ENCODE measurements around the gene NTSR1. TPM values are rescaled to one million over a fixed set of nuclear protein-coding genes. Genes with fewer than 3 reads are reported as not detected.
A peak's percentile ranks its signal among the peaks of the same experiment; 100 is the strongest.

The NTSR1 gene
- total and polyA plus RNA-seq, 5 donors from 2014 or later: 0.11 to 0.37 TPM; not detected in 3

DNA sequence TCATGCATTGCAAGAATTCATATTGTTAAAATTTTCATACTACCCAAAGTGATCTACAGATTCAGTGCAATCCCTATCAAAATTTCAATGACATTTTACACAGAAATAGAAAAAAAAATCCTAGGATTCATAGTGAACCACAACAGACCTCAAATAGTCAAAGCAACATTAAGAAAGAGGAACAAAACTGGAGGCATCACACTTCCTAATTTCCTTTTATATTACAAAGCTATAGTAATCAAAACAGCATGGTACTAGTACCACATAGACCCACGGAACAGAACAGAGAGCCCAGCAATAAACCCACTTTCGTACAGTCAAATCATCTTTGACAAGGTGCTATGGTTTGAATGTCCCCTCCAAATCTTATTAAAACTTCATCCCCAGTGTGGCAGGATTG is 39.7 kb downstream of the NTSR1 start:
- Mint-ChIP-seq H3K27ac (no peak overlapping the region), H3K9me3 (no peaks in the 10 kb centered on the region), H3K27me3 (peaks cover 10% of the 10 kb centered on the region), H3K4me1 (peaks cover 12 to 22% (median 13%) of the 10 kb centered on the region in 4 donors), H3K4me3 (peak overlapping the region in 1 of 4 donors; percentile 21), H3K36me3 (peaks cover 5% of the 10 kb centered on the region)
- H3K4me3 ChIP-seq (ENCODE audit: low read depth, low read length): no peak overlapping the region
- peaks cover 12% of the 10 kb centered on the region for H3K4me1 ChIP-seq (ENCODE audit: control insufficient read depth, insufficient read depth, low read length, poor library complexity, severe bottlenecking)
- ATAC-seq (ENCODE audit: low read depth in 2 of 2) (no peak), DNase-seq (no peak)
- H3K9me3 ChIP-seq (ENCODE audit: control insufficient read depth in 2 of 2, low read length in 2 of 2): no peaks in the 10 kb centered on the region
- H3K27ac ChIP-seq (ENCODE audit: insufficient read depth, low read length, poor library complexity, severe bottlenecking): no peak overlapping the region
- H3K36me3 ChIP-seq (ENCODE audit: control insufficient read depth, insufficient read depth, low read length): no peaks in the 10 kb centered on the region
- no peaks in the 10 kb centered on the region for H3K27me3 ChIP-seq (ENCODE audit: control insufficient read depth, insufficient read depth, low read length)

DNA sequence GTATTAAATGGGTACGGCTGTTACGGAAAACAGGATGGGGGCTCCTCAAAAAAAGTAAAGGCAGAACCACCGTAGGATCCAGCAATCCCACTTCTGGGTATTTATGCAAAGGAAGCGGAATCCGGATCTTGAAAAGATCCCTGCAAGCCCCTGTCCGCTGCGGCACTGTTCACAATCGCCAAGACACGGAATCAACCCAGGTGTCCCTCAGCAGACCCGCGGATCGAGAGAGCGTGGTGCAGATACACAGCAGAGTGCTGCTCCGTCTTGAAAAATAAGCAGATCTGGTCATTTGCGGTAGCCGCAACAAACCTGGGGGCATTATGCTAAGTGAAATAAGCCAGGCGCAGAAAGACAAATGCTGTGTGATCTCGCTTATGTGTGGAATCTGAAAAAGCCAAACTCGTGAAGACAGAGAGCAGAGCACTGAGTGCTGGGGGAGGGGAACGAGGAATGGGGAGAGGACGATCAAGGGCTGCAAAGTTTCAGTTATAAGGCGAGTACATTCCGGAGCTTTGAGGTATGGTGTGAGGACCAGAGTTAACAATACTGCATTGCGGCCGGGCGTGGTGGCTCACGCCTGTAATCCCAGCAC is 41.3 kb downstream of the NTSR1 start:
- DNase-seq: no peak
- Histone ChIP-seq H3K4me3 (ENCODE audit: low read depth, low read length) (no peak overlapping the region), H3K27ac (ENCODE audit: insufficient read depth, low read length, poor library complexity, severe bottlenecking) (no peak overlapping the region), H3K4me1 (ENCODE audit: control insufficient read depth, insufficient read depth, low read length, poor library complexity, severe bottlenecking) (peaks cover 10% of the 10 kb centered on the region), H3K27me3 (ENCODE audit: control insufficient read depth, insufficient read depth, low read length) (no peaks in the 10 kb centered on the region), H3K9me3 (ENCODE audit: control insufficient read depth in 2 of 2, low read length in 2 of 2) (no peaks in the 10 kb centered on the region), H3K36me3 (ENCODE audit: control insufficient read depth, insufficient read depth, low read length) (no peaks in the 10 kb centered on the region)
- H3K27me3 Mint-ChIP-seq: peaks cover 10% of the 10 kb centered on the region
- H3K9me3 Mint-ChIP-seq: no peaks in the 10 kb centered on the region
- peaks cover 9 to 15% (median 13%) of the 10 kb centered on the region in 4 donors for H3K4me1 Mint-ChIP-seq
- peaks cover 5% of the 10 kb centered on the region for H3K36me3 Mint-ChIP-seq
- no peak overlapping the region for H3K4me3 Mint-ChIP-seq
- ATAC-seq (ENCODE audit: low read depth in 2 of 2): no peak
- H3K27ac Mint-ChIP-seq: peak overlapping the region in 1 of 3 donors; percentile 3

DNA sequence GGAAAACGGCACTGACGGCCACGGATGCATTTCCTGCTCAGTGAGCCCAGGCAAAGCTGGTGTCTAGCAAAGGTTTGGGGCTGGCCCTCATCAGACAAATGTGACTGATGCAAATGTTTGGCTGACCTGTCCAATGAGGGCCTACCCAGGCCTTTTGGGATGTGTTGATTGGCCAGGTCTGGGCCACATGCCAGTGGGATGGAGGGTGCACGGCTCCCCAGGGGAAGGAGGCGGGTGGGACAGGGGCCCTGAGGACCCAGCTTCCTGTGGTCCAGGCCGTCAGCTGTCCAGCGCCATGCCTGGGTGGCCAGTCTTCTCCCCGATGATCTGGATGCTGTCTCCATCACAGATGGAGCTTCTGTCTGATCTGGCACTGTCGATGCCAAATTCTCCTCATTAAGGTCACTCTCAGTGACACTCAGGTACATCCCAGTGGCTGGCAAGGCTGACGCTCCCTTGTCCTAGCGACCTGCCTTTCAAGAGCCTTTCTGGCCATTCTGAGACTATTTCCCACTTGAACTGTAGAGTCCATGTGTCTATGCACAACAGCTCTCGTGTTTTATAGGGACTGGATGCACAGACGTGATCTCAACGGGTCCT is 43.0 kb downstream of the NTSR1 start:
- DNase-seq (no peak), ATAC-seq (ENCODE audit: low read depth in 2 of 2) (no peak)
- Histone ChIP-seq H3K27me3 (ENCODE audit: control insufficient read depth, insufficient read depth, low read length) (no peaks in the 10 kb centered on the region), H3K36me3 (ENCODE audit: control insufficient read depth, insufficient read depth, low read length) (no peaks in the 10 kb centered on the region), H3K27ac (ENCODE audit: insufficient read depth, low read length, poor library complexity, severe bottlenecking) (no peak overlapping the region), H3K4me3 (ENCODE audit: low read depth, low read length) (no peak overlapping the region), H3K4me1 (ENCODE audit: control insufficient read depth, insufficient read depth, low read length, poor library complexity, severe bottlenecking) (no peaks in the 10 kb centered on the region), H3K9me3 (ENCODE audit: control insufficient read depth in 2 of 2, low read length in 2 of 2) (no peaks in the 10 kb centered on the region)
- H3K27me3 Mint-ChIP-seq: peaks cover 10% of the 10 kb centered on the region
- no peaks in the 10 kb centered on the region for H3K9me3 Mint-ChIP-seq
- H3K4me3 Mint-ChIP-seq: no peak overlapping the region
- peaks cover 0 to 7% (median 2%) of the 10 kb centered on the region in 4 donors for H3K4me1 Mint-ChIP-seq
- no peaks in the 10 kb centered on the region for H3K36me3 Mint-ChIP-seq
- H3K27ac Mint-ChIP-seq: peak overlapping the region in 1 of 3 donors; percentile 43

DNA sequence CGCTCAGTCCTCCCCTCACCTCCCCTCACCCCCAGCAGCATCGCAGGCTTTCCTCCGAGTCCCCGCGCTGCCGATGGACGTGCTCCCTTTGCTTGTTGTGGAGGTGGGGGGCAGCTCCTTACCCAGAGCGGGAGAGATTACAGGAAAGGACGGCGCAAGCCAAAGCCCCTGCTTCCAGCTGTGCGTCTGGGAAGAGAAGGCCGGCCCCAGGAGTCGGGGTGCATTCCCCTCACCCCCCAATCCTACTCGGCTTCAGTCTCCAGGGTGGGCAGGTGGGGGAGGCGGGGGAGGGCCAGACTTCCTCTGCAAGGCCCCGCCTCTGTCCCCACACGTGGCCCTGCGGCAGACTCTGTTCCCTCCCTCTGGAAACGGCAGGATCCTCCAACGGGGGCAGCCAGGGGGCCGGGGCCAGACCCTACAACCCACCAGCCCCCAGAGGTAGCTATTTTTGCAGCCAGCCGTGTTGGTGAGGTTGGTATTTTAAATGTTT is 43.6 kb downstream of the NTSR1 start:
- no peak overlapping the region for H3K27ac Mint-ChIP-seq
- Histone ChIP-seq H3K27ac (ENCODE audit: insufficient read depth, low read length, poor library complexity, severe bottlenecking) (no peak overlapping the region), H3K4me1 (ENCODE audit: control insufficient read depth, insufficient read depth, low read length, poor library complexity, severe bottlenecking) (no peaks in the 10 kb centered on the region), H3K4me3 (ENCODE audit: low read depth, low read length) (no peak overlapping the region), H3K36me3 (ENCODE audit: control insufficient read depth, insufficient read depth, low read length) (no peaks in the 10 kb centered on the region), H3K9me3 (ENCODE audit: control insufficient read depth in 2 of 2, low read length in 2 of 2) (no peaks in the 10 kb centered on the region), H3K27me3 (ENCODE audit: control insufficient read depth, insufficient read depth, low read length) (no peaks in the 10 kb centered on the region)
- H3K27me3 Mint-ChIP-seq: peaks cover 10% of the 10 kb centered on the region
- H3K36me3 Mint-ChIP-seq: no peaks in the 10 kb centered on the region
- no peak for ATAC-seq (ENCODE audit: low read depth in 2 of 2)
- H3K4me1 Mint-ChIP-seq: peaks cover 0 to 12% (median 0%) of the 10 kb centered on the region in 4 donors
- no peaks in the 10 kb centered on the region for H3K9me3 Mint-ChIP-seq
- no peak overlapping the region for H3K4me3 Mint-ChIP-seq
- no peak for DNase-seq

DNA sequence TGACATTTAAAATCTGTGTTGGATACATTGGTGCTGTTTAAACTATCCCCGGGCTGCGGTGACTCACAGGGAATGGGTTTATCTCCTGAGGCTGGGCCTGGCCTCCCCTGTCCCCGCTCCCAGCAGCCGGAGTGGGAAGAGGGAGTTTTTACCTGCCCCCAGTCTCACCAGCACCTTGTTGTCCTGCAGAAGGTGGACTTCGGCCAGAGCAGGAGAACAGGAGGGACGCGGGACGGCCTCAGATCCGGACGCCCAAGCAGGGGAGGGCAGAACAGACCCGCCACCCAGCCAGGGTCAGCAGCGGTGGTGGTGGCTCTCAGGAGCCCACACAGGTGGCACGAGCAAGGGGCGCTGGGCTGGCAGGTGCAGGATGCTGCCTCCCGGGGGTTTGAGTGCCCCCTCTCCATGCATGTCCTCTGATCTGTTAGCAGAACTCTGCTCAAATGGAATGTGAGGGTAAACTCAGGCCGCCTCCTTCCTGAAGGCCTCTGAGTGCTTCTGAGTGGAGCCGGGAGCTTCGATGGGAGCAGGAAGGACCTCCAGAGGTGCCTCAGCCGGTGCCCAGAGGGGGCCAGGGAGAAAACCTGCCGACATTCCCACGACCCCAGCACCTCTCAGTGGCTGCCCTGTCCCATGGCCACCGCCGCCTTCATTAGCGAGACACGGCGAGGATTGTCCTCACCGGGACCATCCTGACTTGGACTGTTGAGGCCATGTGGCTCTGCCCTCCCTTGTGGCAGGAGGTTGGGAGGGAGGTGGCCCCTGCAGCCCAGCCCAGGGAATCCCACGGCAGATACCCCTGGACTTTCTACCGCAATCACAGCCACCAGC is 44.2 kb downstream of the NTSR1 start:
- Histone ChIP-seq H3K27me3 (ENCODE audit: control insufficient read depth, insufficient read depth, low read length) (no peaks in the 10 kb centered on the region), H3K27ac (ENCODE audit: insufficient read depth, low read length, poor library complexity, severe bottlenecking) (no peak overlapping the region), H3K36me3 (ENCODE audit: control insufficient read depth, insufficient read depth, low read length) (no peaks in the 10 kb centered on the region), H3K9me3 (ENCODE audit: control insufficient read depth in 2 of 2, low read length in 2 of 2) (no peaks in the 10 kb centered on the region), H3K4me1 (ENCODE audit: control insufficient read depth, insufficient read depth, low read length, poor library complexity, severe bottlenecking) (no peaks in the 10 kb centered on the region), H3K4me3 (ENCODE audit: low read depth, low read length) (no peak overlapping the region)
- Mint-ChIP-seq H3K9me3 (no peaks in the 10 kb centered on the region), H3K4me3 (no peak overlapping the region), H3K27me3 (peaks cover 10% of the 10 kb centered on the region), H3K4me1 (peaks cover 0 to 12% (median 0%) of the 10 kb centered on the region in 4 donors), H3K36me3 (no peaks in the 10 kb centered on the region), H3K27ac (no peak overlapping the region)
- ATAC-seq (ENCODE audit: low read depth in 2 of 2): no peak
- DNase-seq: no peak

DNA sequence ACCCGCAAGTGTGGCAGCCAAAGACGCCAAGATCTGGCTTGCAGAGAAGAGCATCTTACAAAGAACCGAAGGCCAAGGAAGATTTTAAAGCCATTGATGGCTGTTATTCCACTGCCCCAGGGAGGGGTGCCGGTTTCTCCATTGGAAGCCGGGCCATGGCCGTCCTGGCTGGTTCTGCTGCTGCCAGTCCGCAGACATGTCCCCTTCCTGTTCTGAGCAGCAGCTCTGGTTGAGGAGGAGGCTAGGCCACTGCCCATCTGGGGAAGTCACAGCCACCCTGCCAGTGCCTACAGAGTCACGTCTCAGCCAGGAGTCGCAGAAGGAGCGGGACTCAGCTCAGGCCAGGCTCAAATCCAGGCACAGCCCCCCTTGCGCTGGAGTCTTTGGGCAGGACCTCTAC is 45.0 kb downstream of the NTSR1 start:
- Histone ChIP-seq H3K4me3 (ENCODE audit: low read depth, low read length) (no peak overlapping the region), H3K27ac (ENCODE audit: insufficient read depth, low read length, poor library complexity, severe bottlenecking) (no peak overlapping the region), H3K27me3 (ENCODE audit: control insufficient read depth, insufficient read depth, low read length) (no peaks in the 10 kb centered on the region), H3K4me1 (ENCODE audit: control insufficient read depth, insufficient read depth, low read length, poor library complexity, severe bottlenecking) (no peaks in the 10 kb centered on the region), H3K9me3 (ENCODE audit: control insufficient read depth in 2 of 2, low read length in 2 of 2) (no peaks in the 10 kb centered on the region), H3K36me3 (ENCODE audit: control insufficient read depth, insufficient read depth, low read length) (no peaks in the 10 kb centered on the region)
- H3K9me3 Mint-ChIP-seq: no peaks in the 10 kb centered on the region
- no peak overlapping the region for H3K27ac Mint-ChIP-seq
- ATAC-seq (ENCODE audit: low read depth in 2 of 2): no peak
- peaks cover 11% of the 10 kb centered on the region for H3K27me3 Mint-ChIP-seq
- H3K4me3 Mint-ChIP-seq: no peak overlapping the region
- no peaks in the 10 kb centered on the region for H3K36me3 Mint-ChIP-seq
- H3K4me1 Mint-ChIP-seq: peaks cover 0 to 7% (median 0%) of the 10 kb centered on the region in 4 donors
- DNase-seq: no peak

DNA sequence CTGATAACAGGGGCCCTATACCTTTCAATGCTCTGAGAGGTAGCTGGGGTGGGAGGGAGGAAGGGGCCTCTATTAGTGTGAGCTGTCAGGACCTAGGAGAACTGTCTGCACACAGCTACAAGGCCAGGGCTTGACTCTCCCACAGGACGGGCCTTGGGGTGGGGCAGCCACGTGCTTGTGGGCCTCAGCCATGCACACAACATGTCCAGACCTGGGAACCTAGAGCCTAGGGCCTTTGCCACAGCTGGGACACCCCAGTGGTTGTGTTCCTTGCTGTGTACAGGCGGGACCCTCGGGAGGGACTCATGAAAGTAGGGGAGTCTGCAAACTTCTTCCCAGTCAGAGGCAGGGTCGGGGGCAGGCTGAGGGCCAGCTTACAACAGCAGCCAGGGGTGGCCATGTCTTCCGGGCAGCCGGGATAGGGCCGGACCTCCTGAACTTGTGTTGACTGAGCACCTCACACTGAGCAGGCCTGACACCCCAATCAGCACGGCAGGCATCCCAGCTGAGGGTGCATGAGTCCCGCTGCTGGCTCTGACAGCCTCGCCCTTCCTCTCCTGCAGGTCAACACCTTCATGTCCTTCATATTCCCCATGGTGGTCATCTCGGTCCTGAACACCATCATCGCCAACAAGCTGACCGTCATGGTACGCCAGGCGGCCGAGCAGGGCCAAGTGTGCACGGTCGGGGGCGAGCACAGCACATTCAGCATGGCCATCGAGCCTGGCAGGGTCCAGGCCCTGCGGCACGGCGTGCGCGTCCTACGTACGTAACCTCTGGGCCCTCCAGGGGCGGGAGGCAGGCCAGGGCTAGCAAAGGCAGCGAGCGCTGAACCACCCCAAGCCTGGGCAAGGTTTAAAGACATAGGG is 45.7 kb downstream of the NTSR1 start:
- H3K27ac Mint-ChIP-seq: no peak overlapping the region
- DNase-seq (no peak), ATAC-seq (ENCODE audit: low read depth in 2 of 2) (no peak)
- Histone ChIP-seq H3K36me3 (ENCODE audit: control insufficient read depth, insufficient read depth, low read length) (no peaks in the 10 kb centered on the region), H3K4me3 (ENCODE audit: low read depth, low read length) (no peak overlapping the region), H3K27ac (ENCODE audit: insufficient read depth, low read length, poor library complexity, severe bottlenecking) (no peak overlapping the region), H3K4me1 (ENCODE audit: control insufficient read depth, insufficient read depth, low read length, poor library complexity, severe bottlenecking) (no peaks in the 10 kb centered on the region), H3K27me3 (ENCODE audit: control insufficient read depth, insufficient read depth, low read length) (no peaks in the 10 kb centered on the region), H3K9me3 (ENCODE audit: control insufficient read depth in 2 of 2, low read length in 2 of 2) (no peaks in the 10 kb centered on the region)
- no peak overlapping the region for H3K4me3 Mint-ChIP-seq
- no peaks in the 10 kb centered on the region for H3K36me3 Mint-ChIP-seq
- peaks cover 0 to 7% (median 0%) of the 10 kb centered on the region in 4 donors for H3K4me1 Mint-ChIP-seq
- no peaks in the 10 kb centered on the region for H3K9me3 Mint-ChIP-seq
- H3K27me3 Mint-ChIP-seq: peaks cover 11% of the 10 kb centered on the region
